CD14-positive monocyte (primary cell): Measurements from ENCODE around the gene PGM2L1. TPM values are rescaled to one million over a fixed set of nuclear protein-coding genes. Genes with fewer than 3 reads are reported as not detected.

Source experiments
- DNase-seq, 3 donors: peaks; one replicate each; pipeline ENCODE4 v3.0.0-alpha.2; 2011 to 2022
- H2AFZ ChIP-seq: 2 replicates; pipeline ENCODE4 v1.6.0; 2012; ENCODE audit warnings: mild to moderate bottlenecking, low read depth, low read length, inconsistent platforms; ENCODE audit not compliant: insufficient read depth, poor library complexity, severe bottlenecking
- H3K27ac ChIP-seq, 2 donors: 1 replicate in 1 of 2; 2 replicates in 1 of 2; pipeline ENCODE4 v1.5.1; 2012 to 2013; ENCODE audit warnings: low read length in 2 of 2, control low read depth in 1 of 2, inconsistent platforms in 1 of 2, low read depth in 1 of 2, mild to moderate bottlenecking in 1 of 2
- H3K27me3 ChIP-seq, 2 donors: one replicate each; pipeline versions ENCODE4 v1.6.0 to v1.6.1; 2011 to 2013; ENCODE audit warnings: low read length in 2 of 2; ENCODE audit not compliant: control insufficient read depth in 2 of 2, insufficient read depth in 2 of 2
- H3K36me3 ChIP-seq, 2 donors: replicated peaks in 1 of 2; 1 replicate in 1 of 2; 2 replicates in 1 of 2; pipeline versions ENCODE4 v1.5.1 to v1.6.1; 2012 to 2013; ENCODE audit warnings: low read length in 2 of 2, control low read depth in 1 of 2, inconsistent platforms in 1 of 2, mild to moderate bottlenecking in 1 of 2; ENCODE audit not compliant: insufficient read depth in 2 of 2, control insufficient read depth in 1 of 2
- H3K4me1 ChIP-seq, 2 donors: 1 replicate in 1 of 2; 2 replicates in 1 of 2; pipeline versions ENCODE4 v1.5.1 to v1.6.1; 2012 to 2013; ENCODE audit warnings: low read length in 2 of 2, control low read depth in 1 of 2, inconsistent platforms in 1 of 2, mild to moderate bottlenecking in 1 of 2, moderate library complexity in 1 of 2; ENCODE audit not compliant: insufficient read depth in 2 of 2, control insufficient read depth in 1 of 2
- H3K4me2 ChIP-seq: replicated peaks from 2 replicates; pipeline ENCODE3; 2012; ENCODE audit warnings: low read length, moderate library complexity, mild to moderate bottlenecking; ENCODE audit not compliant: poor library complexity, severe bottlenecking; ENCODE audit errors: extremely low read depth
- H3K4me3 ChIP-seq, 3 experiments: fragments of 200-600 bp in 1 of 3; sonication (generic) in 1 of 3; replicated peaks in 1 of 3; 1 replicate in 2 of 3; 2 replicates in 1 of 3; pipeline ENCODE4 v1.5.1; 2011 to 2013; ENCODE audit warnings: low read length in 3 of 3, mild to moderate bottlenecking in 3 of 3, control low read depth in 2 of 3, low read depth in 2 of 3, inconsistent platforms in 1 of 3, moderate library complexity in 1 of 3
- H3K79me2 ChIP-seq: 2 replicates; pipeline ENCODE4 v1.6.0; 2012; ENCODE audit warnings: mild to moderate bottlenecking, control low read depth, inconsistent platforms, low read length, moderate library complexity; ENCODE audit not compliant: insufficient read depth
- H3K9ac ChIP-seq: 2 replicates; pipeline ENCODE4 v1.6.0; 2017; ENCODE audit warnings: low read length, mild to moderate bottlenecking; ENCODE audit not compliant: insufficient read depth, poor library complexity, severe bottlenecking
- H3K9me3 ChIP-seq, 2 donors: replicated peaks in 1 of 2; 1 replicate in 1 of 2; 2 replicates in 1 of 2; pipeline versions ENCODE4 v1.5.1 to v1.6.1; 2012 to 2013; ENCODE audit warnings: low read length in 2 of 2, control low read depth in 1 of 2; ENCODE audit not compliant: control insufficient read depth in 1 of 2, insufficient read depth in 1 of 2
- H4K20me1 ChIP-seq: 2 replicates; pipeline ENCODE4 v1.6.0; 2012; ENCODE audit warnings: mild to moderate bottlenecking, low read length, control low read depth, moderate library complexity; ENCODE audit not compliant: insufficient read depth
- H3K27ac Mint-ChIP-seq, 7 donors: one replicate each; pipeline ENCODE4 v1.8.0; 2020; ENCODE audit warnings: mild to moderate bottlenecking in 7 of 7, mixed read lengths in 7 of 7, moderate library complexity in 6 of 7, inconsistent platforms in 2 of 7
- H3K27me3 Mint-ChIP-seq, 3 donors: one replicate each; pipeline ENCODE4 v1.8.0; 2021 to 2022; ENCODE audit warnings: low read depth in 3 of 3, mild to moderate bottlenecking in 3 of 3, mixed read lengths in 3 of 3, moderate library complexity in 3 of 3, inconsistent platforms in 1 of 3
- H3K36me3 Mint-ChIP-seq, 2 donors: one replicate each; pipeline ENCODE4 v1.8.0; 2020; ENCODE audit warnings: mixed read lengths in 2 of 2, inconsistent platforms in 1 of 2, mild to moderate bottlenecking in 1 of 2
- H3K4me1 Mint-ChIP-seq: one replicate; pipeline ENCODE4 v1.8.0; 2020; ENCODE audit warnings: mild to moderate bottlenecking, mixed read lengths
- H3K4me3 Mint-ChIP-seq, 2 donors: one replicate each; pipeline ENCODE4 v1.8.0; 2020; ENCODE audit warnings: mild to moderate bottlenecking in 2 of 2, mixed read lengths in 2 of 2, moderate library complexity in 1 of 2
- H3K9me3 Mint-ChIP-seq, 7 donors: one replicate each; pipeline ENCODE4 v1.8.0; 2020 to 2022; ENCODE audit warnings: mixed read lengths in 7 of 7, mild to moderate bottlenecking in 6 of 7, moderate library complexity in 6 of 7, inconsistent platforms in 2 of 7
- CTCF ChIP-seq: fragments of 200-600 bp; IDR thresholded peaks from one replicate; pipeline ENCODE4 v1.8.0; 2022; ENCODE audit warnings: antibody characterized with exemption, mild to moderate bottlenecking
- WGBS: methylation state at CpG from one replicate; pipeline ENCODE4 v1.1.5; 2013; ENCODE audit warnings: missing lambda C conversion rate; ENCODE audit not compliant: insufficient coverage; 5-methylcytosine and 5-hydroxymethylcytosine counted together
- intact Hi-C, 2 donors: fragments of 100-400 bp; cut with micrococcal nuclease; formaldehyde crosslinking; loops; one replicate each; pipeline versions ENCODE4 v1.15.0 to v1.15.1; 2023
- polyA plus RNA-seq, 3 donors: library from polyadenylated mRNA; depleted of rRNA in 1 of 3; unstranded in 2 of 3; stranded (reverse) in 1 of 3; fragments of 300-500 nt in 2 of 3; fragments of >200 nt in 1 of 3; fragmentation: Illumina TruSeq in 2 of 3; gene quantifications; 1 replicate in 2 of 3; 2 replicates in 1 of 3; pipeline ENCODE4 v1.2.3, GENCODE V29; 2012 to 2021

PGM2L1 gene
- polyA plus RNA-seq, 3 donors, result 0.25 to 0.81 (median 0.62) TPM

GRCh38 chr11:74390697-74391096 lies 7.5 kb downstream of the PGM2L1 start:
- no peak for DNase-seq
- intact Hi-C loops, result loop anchor here (5.0 to 10.0 kb wide), 2 partner anchors 177 to 184 kb away; no protein-coding TSS in a partner anchor
- peaks cover 14% of the 10 kb centered on the region for H3K4me1 Mint-ChIP-seq
- no peaks in the 10 kb centered on the region for H3K79me2 ChIP-seq
- no peak overlapping the region for H3K4me3 ChIP-seq
- no peaks in the 10 kb centered on the region for H3K9me3 Mint-ChIP-seq
- no peaks in the 10 kb centered on the region for H4K20me1 ChIP-seq
- no peaks in the 10 kb centered on the region for H3K36me3 Mint-ChIP-seq
- no peak overlapping the region for H3K4me2 ChIP-seq
- no peaks in the 10 kb centered on the region for H3K9me3 ChIP-seq
- no peaks in the 10 kb centered on the region for H3K27me3 Mint-ChIP-seq
- no peaks in the 10 kb centered on the region for H3K36me3 ChIP-seq
- TF ChIP-seq CTCF, result no peak
- H3K27ac ChIP-seq, result no peak overlapping the region
- H3K4me1 ChIP-seq, result peaks cover 2 to 9% of the 10 kb centered on the region in 2 donors
- no CpG with 5 or more reads among the region's 2 CpGs for WGBS
- H3K9ac ChIP-seq, result no peak overlapping the region
- H3K27me3 ChIP-seq, result no peaks in the 10 kb centered on the region
- no peak overlapping the region for H2AFZ ChIP-seq
- no peak overlapping the region for H3K4me3 Mint-ChIP-seq
- no peak overlapping the region for H3K27ac Mint-ChIP-seq

GRCh38 chr11:74388678-74389327 lies 9.4 kb downstream of the PGM2L1 start:
- Histone ChIP-seq H3K4me1 (peaks cover 2 to 9% of the 10 kb centered on the region in 2 donors), H3K36me3 (no peaks in the 10 kb centered on the region), H4K20me1 (no peaks in the 10 kb centered on the region), H3K9ac (no peak overlapping the region), H3K9me3 (no peaks in the 10 kb centered on the region), H3K4me2 (no peak overlapping the region), H3K27ac (no peak overlapping the region), H3K27me3 (no peaks in the 10 kb centered on the region), H3K4me3 (no peak overlapping the region), H2AFZ (no peak overlapping the region), H3K79me2 (no peaks in the 10 kb centered on the region)
- H3K9me3 Mint-ChIP-seq, result no peaks in the 10 kb centered on the region
- no peak overlapping the region for H3K4me3 Mint-ChIP-seq
- peaks cover 14% of the 10 kb centered on the region for H3K4me1 Mint-ChIP-seq
- DNase-seq, result peak; percentile 33 to 74 (median 57)
- no peaks in the 10 kb centered on the region for H3K27me3 Mint-ChIP-seq
- TF ChIP-seq CTCF, result peak; percentile 88
- intact Hi-C loops, result loop anchor here in 1 of 2 donors (1.0 kb wide), 1 partner anchor 60 kb away; no protein-coding TSS in a partner anchor
- no CpG with 5 or more reads among the region's 2 CpGs for WGBS
- H3K36me3 Mint-ChIP-seq, result no peaks in the 10 kb centered on the region
- H3K27ac Mint-ChIP-seq, result peak overlapping the region in 1 of 7 donors; percentile 20
